WERI-Rb-1 (cell line): ENCODE results near the gene SCUBE1.

Experiments
- DNase-seq: peaks from one replicate; pipeline ENCODE4 v3.0.0-alpha.2; 2020
- H3K27ac ChIP-seq: fragments of 250-450 bp; sonication (Bioruptor Pico); 2 replicates; pipeline ENCODE4 v1.5.1; 2020; ENCODE audit warnings: mild to moderate bottlenecking, moderate library complexity
- H3K27me3 ChIP-seq: fragments of 250-450 bp; sonication (Bioruptor Pico); 2 replicates; pipeline ENCODE4 v1.5.1; 2021; ENCODE audit warnings: mild to moderate bottlenecking, low read depth, moderate library complexity; ENCODE audit not compliant: insufficient read depth, severe bottlenecking
- H3K36me3 ChIP-seq: fragments of 250-450 bp; sonication (Bioruptor Pico); 2 replicates; pipeline ENCODE4 v1.5.1; 2020; ENCODE audit warnings: mild to moderate bottlenecking, moderate library complexity
- H3K4me3 ChIP-seq: 2 replicates; pipeline ENCODE4 v1.5.1; 2011; ENCODE audit warnings: low read depth, mild to moderate bottlenecking, control low read depth, low read length
- H3K9me3 ChIP-seq: fragments of 250-450 bp; sonication (Bioruptor Pico); 2 replicates; pipeline ENCODE4 v1.5.1; 2021; ENCODE audit warnings: mild to moderate bottlenecking, moderate library complexity; ENCODE audit not compliant: severe bottlenecking
- CTCF ChIP-seq: IDR thresholded peaks from 2 replicates; pipeline ENCODE4 v1.5.1; 2011; ENCODE audit warnings: low read depth, mild to moderate bottlenecking, control low read depth, inconsistent platforms, low read length

The SCUBE1 gene

GRCh38 chr22:43239956-43240355, 103.2 kb downstream of the SCUBE1 start:
- no peaks in the 10 kb centered on the region for H3K27me3 ChIP-seq
- H3K36me3 ChIP-seq = no peaks in the 10 kb centered on the region
- no peak for TF ChIP-seq CTCF
- no peak overlapping the region for H3K27ac ChIP-seq
- H3K9me3 ChIP-seq = no peaks in the 10 kb centered on the region
- H3K4me3 ChIP-seq = no peak overlapping the region
- no peak for DNase-seq

DNA sequence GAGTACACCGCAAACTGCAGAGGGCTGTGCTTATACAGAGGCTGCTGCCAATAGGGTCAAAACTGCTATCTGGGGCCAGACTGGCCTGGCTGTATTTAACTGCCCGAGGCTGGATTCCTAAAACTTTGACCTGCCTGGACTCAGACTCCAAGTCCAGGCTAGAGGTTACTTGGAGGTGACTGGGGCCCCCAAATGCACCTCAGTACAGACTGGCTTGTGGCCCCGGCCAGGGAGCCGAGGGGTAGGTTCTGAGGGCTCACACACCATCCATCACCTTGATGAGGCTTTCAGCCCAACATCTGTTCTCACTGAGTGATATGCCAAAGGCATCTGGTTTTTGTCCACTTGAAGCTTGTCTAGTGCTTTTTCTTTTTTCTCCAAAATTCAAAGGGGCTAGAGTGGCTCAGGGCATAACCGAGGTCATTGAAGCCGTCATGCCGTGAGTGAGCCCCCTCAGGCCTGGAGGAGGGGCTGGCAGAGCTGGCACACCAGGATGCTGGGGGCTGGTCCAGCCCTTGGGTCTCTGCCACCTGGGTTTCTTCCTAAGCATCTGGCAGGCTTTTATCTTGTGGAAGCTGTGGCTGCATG, 103.9 kb downstream of the SCUBE1 start:
- no peaks in the 10 kb centered on the region for H3K27me3 ChIP-seq

DNA sequence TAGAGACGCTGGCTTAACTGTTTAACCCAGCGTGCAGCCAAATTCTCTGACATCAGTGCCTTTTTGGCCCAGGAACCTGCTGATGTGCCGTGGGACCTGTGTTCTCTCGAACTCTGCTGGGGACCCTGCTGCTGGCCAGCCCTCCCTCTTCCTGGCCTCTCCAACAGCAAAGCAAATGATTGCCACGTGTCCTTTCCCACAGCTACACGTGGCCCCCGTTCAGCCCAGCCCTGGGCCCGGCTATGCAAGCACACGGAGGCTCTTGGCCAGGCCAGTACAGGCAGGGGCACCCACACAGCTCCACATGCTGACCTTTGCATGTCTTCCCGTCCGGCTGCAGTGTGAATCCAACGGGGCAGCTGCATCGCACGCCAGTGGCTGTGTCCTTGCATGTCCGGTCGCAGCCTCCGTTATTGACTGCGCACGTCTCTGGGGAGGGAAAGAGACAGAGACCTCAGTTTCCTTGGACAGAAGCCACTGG, 104.6 kb downstream of the SCUBE1 start:
- Histone ChIP-seq H3K36me3 (no peaks in the 10 kb centered on the region), H3K27me3 (no peaks in the 10 kb centered on the region), H3K27ac (no peak overlapping the region), H3K4me3 (no peak overlapping the region), H3K9me3 (no peaks in the 10 kb centered on the region)
- TF ChIP-seq CTCF = no peak
- DNase-seq = no peak

More for the DNA sequence above, 103.9 kb downstream of the SCUBE1 start:
- Histone ChIP-seq H3K27ac (no peak overlapping the region), H3K9me3 (no peaks in the 10 kb centered on the region), H3K4me3 (no peak overlapping the region), H3K36me3 (no peaks in the 10 kb centered on the region)
- TF ChIP-seq CTCF = no peak
- no peak for DNase-seq

DNA sequence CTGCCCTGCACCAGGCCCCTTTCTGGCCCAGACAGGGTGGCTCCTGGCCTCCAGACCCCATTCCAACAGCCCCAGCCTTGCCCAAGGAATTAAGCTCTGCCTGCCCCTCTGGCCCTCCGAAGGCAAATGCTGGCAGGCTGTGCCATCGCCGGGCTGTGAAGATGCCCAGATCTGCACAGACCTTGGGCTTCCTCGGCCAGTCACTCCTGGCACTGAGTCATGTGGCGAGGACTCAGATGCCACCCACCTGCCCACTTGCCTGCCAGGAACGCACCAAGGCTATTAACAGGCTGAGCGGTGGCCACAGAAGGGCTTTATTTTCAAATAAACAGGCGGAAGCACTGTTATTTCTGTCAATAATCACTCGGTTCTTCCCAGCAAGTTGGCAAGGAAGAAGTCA, 105.9 kb downstream of the SCUBE1 start:
- Histone ChIP-seq H3K27ac (no peak overlapping the region), H3K27me3 (no peaks in the 10 kb centered on the region), H3K4me3 (no peak overlapping the region), H3K36me3 (no peaks in the 10 kb centered on the region), H3K9me3 (no peaks in the 10 kb centered on the region)
- no peak for TF ChIP-seq CTCF
- DNase-seq = no peak

DNA sequence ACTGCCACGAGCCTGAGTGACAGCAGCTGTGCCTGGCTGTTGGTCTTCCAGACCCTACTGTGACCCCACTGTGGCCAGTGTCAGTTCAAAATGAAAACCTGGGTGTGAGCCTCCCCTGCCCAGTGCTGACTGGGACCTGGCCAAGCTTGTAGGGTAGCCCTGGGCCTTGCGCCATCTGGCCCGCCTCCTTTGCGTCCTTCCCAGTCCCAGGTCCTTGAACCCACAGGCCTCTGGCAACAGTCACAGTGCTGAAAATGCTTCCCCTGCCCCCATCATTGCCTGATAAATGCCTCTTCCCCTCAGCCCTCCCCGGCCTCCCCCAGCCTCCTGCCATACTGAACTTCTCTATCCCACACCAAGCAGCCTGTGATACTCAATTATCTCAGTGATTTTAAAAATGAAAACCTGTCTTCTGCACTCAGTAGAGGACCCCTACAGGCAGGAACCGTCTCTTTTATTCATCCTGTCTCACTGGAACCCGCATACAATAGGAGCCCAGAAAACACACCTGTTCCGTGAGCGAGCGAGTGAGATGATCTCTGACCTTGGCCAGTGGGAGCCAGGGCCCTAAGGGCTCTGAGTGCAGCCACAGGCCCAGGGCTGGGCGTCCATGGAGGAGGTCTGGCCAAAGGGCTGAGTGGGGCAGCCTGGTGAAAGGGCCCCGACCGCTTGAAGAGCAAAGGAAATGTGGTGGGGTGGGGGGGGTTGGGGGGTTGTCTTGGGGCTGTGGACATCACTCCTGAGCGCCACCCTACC, 106.6 kb downstream of the SCUBE1 start:
- no peak for DNase-seq
- no peak for TF ChIP-seq CTCF
- Histone ChIP-seq H3K27ac (no peak overlapping the region), H3K27me3 (no peaks in the 10 kb centered on the region), H3K4me3 (no peak overlapping the region), H3K9me3 (no peaks in the 10 kb centered on the region), H3K36me3 (no peaks in the 10 kb centered on the region)
